OCI-LY1 (cell line): Measurements from ENCODE around the gene PTPRD.

Source experiments
- CTCF ChIP-seq: fragments of 200-600 bp; sonication (generic), shearing (Covaris generic); IDR thresholded peaks from 2 replicates; pipeline ENCODE4 v1.5.1; 2017; ENCODE audit warnings: mild to moderate bottlenecking, antibody characterized with exemption, low read length, moderate library complexity, mixed read lengths
- EZH2 ChIP-seq: fragments of 200-600 bp; sonication (generic), shearing (Covaris generic); IDR thresholded peaks from 2 replicates; pipeline ENCODE4 v1.8.0; 2017; ENCODE audit warnings: borderline replicate concordance, mixed run types, mild to moderate bottlenecking, antibody characterized with exemption, low read length, moderate library complexity, mixed read lengths

GRCh38 chr9:10341057-10341456, 271.7 kb downstream of the PTPRD start:
- TF ChIP-seq CTCF (no peak), EZH2 (no peak)
